Measurements from ENCODE around the gene MYO7A. TPM values are rescaled to one million over a fixed set of nuclear protein-coding genes. Genes with fewer than 3 reads are reported as not detected.
A peak's percentile ranks its signal among the peaks of the same experiment; 100 is the strongest.

The MYO7A gene
- total RNA-seq, 1 donor: 0.27 TPM

DNA sequence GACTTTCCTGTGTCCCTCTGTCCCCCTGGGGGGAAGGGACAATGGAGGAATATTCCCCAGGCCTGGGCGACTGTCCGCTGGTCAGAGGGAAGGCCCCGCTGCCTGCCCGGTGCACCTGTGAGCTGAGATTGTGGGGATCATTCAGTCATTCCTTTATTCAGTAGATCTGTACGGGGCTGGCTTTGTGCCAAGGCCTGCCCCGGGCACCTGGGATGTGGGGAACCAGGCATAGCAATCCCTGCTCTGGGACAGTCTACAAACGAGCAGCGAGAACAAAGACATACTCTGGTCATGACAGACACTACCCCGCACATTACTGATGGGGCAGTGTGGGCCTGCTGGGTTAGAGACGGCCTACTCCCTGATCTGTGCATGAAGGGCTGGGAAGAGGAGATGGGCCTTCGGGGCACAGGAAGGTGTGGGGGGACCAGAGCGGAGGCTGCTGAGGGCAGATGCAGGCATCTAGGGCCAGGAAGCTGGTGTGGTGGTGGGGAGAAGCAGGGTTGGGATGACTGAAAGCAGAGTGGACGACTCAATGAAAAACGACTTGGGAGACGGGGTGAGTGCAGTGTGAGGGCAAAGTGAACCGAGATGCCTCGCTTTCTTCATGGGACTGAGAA is 1.8 kb upstream of the MYO7A start:
- DNase-seq (ENCODE audit: low read depth in 2 of 3, low spot score in 2 of 3): no peak

DNA sequence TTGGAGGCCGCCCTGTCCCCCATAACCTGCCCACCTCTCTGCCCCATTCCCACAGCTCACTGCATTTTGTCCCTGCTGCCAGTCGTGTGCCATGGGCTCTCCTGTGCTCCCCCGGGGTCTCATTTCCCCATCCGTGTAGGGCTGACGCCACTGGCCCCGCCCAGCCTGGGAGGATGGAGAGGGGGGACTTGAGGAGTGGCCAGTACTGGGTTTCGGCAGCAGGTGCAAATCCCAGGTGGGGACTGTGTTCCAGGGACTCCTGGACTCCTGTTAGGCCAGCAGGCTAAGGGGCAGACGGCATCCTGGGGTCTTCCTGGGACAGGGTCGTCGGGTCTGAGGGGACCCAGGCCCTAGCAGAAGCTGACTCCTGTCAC is 1.2 kb upstream of the MYO7A start:
- DNase-seq (ENCODE audit: low read depth in 2 of 3, low spot score in 2 of 3): no peak

DNA sequence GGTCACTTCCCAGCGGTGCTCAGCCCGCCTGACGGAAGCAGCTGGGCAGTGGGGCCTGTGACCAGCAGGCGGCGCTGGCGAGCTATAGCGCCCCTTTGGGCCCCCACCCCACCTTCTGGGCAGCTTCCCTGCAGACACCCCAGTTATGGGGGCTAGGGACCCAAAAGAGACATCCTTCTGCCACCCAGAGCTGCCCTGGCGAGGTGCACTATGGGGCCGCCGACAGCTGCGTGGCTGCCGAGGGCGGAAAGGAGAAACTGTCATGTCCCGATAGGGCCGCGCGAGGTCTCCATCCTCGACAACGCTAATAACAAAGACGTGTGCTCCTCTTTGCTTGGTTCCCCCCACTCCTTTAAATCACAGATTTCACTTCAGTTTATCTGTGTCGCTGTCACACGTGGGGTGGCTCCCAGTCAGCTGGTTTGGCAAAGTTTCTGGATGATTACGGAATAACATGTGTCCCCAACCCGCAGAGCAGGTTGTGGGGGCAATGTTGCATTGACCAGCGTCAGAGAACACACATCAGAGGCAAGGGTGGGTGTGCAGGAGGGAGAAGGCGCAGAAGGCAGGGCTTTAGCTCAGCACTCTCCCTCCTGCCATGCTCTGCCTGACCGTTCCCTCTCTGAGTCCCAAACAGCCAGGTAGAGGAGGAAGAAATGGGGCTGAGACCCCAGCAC is 673 bp upstream of the MYO7A start:
- peak; percentile 39 to 72 (median 48) for DNase-seq (ENCODE audit: low read depth in 2 of 3, low spot score in 2 of 3)

DNA sequence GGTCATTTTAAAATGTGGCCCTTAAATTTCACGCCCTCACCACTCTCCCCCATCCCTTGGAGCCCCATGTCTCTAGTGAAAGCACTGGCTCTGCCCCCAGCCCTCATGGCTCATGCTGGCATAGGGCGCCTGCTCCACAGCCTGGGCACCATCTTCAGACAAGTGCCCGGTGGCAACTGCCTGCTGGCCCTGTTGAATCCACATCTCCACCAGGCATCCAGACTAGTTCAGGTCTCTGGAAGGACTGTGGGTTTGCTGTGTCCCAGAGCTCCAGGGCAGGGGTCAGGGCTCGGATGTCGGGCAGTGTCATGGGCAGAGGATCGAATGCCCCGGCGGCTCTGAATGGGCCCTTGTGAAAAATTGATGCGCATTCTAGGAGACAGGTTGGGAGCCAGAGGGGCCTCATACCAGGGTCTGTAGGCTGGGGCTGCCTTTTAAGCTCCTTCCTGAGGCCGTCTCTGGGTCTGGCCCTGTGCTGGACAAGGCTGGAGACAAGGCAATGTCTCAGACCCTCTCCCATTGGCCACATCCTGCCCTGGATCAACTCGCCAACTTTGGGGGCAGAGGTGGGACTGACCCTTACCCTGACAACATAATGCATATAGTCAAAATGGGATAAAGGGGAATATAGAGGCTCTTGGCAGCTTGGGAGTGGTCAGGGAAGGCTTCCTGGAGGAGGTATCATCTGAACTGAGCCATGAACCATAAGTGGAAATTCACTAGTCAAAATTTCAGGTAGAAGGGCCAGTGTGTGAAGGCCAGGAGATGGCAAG is 1.2 kb downstream of the MYO7A start:
- DNase-seq (ENCODE audit: low read depth in 2 of 3, low spot score in 2 of 3): no peak

DNA sequence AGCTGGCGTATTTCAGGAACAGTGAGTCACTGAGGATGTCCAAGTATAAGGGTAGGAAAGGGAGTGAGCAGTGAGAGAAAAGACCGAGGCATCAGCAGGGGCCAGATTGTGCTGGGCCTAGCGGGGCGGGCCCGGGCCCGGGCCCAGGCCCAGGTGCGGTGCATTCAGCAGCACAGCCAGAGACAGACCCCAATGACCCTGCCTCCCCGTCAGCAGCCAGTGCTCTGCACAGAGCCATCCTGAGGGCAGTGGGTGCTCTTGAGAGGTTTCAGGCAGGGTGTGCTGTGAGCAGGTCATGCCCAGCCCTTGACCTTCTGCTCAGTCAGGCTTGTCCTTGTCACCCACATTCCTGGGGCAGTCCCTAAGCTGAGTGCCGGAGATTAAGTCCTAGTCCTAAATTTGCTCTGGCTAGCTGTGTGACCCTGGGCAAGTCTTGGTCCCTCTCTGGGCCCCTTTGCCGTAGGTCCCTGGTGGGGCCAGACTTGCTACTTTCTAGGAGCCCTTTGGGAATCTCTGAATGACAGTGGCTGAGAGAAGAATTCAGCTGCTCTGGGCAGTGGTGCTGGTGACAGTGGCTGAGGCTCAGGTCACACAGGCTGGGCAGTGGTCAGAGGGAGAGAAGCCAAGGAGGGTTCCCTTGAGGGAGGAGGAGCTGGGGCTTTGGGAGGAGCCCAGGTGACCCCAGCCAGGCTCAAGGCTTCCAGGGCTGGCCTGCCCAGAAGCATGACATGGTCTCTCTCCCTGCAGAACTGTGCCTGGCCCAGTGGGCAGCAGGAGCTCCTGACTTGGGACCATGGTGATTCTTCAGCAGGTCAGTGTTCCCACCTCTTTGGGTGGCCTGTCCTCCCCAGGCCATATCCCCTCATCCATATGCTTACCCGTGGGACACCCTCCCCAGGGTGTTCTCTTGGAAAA is 2.1 kb downstream of the MYO7A start:
- no peak for DNase-seq (ENCODE audit: low read depth in 2 of 3, low spot score in 2 of 3)

DNA sequence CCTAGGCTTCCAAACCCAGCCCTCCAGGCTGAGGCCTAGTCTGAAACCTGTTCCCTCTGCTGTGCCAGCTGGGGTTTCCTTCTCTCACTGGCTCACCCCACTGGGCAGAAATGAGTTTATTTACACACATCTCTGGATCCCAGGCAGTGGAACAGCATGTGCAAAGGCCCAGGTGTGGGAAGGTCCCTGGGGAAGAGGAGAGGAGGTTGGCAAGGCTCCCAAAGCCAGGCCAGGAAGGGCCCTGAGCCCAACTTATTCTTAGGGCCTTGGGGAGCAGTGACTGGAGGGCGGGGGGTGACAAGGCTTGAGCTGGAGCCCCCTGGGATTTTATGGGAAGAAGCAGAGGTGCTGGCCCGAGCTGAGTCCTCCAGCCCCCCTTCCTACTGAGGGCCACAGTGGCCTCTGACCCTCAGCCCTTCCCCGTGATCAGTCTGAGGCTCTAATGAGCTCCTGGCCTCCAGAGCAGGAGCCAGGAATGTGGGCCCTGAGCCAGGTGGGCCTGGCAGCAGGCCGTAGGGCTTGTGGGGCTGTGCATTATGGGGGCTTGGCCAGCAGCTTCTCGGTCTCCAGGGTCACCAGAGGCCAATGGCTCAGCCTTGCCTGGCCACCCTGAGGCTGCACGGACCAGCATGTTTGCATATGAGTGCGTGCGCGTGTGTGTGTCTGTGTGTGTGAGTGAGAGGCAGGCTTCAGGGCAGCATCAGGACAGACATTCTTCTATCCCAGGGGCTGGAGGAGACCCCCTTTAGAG is 2.9 kb downstream of the MYO7A start:
- DNase-seq (ENCODE audit: low read depth in 2 of 3, low spot score in 2 of 3): no peak

DNA sequence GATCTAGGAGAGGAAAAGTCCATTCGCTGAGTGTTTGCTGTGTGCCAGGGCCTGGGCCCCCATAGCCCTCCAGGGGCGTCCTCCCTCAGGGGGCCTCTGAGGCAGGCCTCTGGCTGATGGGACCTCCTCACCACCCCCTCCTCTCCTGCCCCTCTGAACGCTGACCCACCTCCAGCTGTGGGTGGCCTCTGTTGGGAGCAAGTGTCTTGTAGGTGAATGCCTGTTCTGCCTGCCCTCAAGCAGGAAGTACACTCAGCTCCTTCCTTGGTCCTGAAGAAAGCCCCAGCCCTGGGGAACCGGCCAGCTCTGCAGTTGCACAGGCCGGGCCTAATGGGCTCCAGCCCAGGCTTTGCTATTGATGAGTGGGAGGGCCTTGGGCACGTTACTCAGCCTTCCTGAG is 3.5 kb downstream of the MYO7A start:
- no peak for DNase-seq (ENCODE audit: low read depth in 2 of 3, low spot score in 2 of 3)

DNA sequence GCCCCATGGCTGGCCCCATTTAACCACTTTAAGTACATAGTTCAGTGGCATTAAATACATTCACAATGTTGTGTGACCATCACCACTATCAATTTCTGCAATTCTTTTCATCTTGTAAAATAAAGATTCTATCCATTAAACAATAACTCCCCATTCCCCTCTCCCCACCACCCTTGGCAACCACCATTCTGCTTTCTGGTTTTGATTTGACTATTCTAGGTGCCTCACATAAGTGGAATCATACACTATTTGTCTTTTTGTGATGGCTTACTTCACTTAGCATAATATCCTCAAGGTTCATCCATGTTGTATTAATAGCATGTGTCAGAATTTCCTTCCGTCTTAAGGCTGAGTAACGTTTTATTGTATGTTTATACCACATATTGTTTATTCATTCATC is 7.0 kb downstream of the MYO7A start:
- DNase-seq (ENCODE audit: low read depth in 2 of 3, low spot score in 2 of 3): no peak

DNA sequence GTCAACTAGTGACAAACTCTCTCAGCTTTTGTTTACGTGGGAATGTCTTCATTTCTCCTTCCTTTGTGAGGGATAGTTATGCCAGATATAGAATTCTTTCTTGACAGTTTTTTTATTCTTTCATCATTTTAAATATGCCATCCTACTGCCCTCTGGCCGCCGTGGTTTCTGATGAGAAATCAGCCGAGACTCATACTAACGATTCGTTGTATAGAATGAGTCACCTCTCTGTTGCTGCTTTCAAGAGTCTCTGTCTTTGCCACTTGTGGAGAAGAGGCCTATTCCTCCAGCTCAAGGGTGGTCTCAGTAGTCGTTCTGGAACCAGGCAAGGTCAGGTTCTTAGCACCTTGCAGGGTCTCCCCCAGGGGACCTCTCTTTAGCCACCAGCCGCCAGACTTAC is 8.0 kb downstream of the MYO7A start:
- no peak for DNase-seq (ENCODE audit: low read depth in 2 of 3, low spot score in 2 of 3)

DNA sequence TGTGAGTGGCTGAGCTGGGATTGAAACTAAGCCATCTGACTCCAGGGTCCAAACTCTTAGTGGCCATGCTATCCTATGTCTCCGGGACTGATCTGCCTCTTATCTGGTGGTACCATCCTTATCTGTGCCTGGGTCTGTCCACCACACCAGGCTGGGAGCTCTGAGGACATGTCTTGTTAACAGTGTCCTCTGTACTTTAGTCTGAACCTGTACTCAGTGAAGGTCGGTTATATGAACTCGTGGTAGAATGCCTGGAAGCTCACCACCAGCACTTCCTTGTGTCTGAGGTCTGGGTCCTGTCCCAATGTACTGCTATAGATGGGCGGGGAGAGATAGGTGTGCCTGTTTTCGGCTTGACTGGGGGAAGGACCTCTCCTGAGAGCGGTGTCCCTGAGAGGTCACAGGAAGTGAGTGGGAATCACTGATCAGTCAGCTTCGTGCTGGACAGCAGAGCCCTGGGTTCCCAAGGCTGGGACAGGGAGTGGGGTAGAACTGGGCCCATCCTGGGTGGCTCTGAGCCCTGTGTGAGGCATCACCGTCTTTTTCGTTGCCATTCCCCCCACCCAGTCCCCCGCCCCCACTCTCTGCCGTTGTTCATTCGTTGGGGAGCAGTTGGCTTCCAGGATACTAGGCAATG is 8.9 kb downstream of the MYO7A start:
- DNase-seq (ENCODE audit: low read depth in 2 of 3, low spot score in 2 of 3): no peak

DNA sequence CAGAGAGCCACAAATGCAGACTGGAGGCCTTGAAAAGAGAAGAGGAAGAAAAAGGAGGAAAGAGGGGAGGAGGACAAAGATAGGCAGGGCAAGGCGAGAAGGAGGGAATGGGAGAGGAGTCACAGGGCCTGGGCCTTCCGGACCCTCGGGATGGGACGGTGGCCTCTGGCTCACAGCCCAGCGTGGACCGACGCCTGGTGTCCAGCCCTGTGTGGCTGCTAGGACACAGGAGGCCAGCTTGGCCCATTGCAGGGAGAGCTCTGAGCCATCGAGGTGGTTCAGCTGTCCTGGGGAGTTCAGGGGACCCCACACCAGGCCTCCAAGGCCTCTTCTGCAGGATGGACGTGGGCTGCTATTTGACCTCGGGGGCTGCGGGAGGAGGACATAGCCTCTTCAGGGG is 9.4 kb downstream of the MYO7A start:
- DNase-seq (ENCODE audit: low read depth in 2 of 3, low spot score in 2 of 3): no peak

DNA sequence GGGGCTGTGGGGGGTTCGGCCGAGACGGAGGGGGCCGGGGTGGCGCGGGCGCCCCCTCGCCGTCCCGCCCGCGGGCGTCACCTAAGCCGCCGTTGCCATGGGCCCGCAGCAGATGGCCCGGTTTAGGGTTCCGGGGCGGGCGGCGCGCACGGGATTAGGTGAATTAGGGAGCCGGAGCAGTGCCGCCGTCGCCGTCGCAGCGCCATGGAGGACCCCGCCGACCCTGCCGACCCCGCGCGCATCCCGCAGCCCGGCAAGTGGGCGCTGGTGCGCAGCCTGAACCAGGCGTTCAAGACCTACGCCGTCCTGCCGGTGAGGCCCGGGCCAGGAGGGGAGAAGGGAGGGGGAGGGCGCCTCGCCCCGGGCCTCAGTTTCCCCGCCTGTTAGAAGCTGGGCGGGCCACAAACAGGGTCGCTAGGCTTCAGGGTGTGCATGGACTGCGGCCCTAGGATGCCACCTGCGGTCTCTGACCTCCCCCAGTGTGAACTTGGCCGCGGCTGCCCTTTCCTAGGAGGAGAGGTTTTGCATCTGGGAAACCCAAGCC is 10.1 kb downstream of the MYO7A start:
- no peak for DNase-seq (ENCODE audit: low read depth in 2 of 3, low spot score in 2 of 3)

DNA sequence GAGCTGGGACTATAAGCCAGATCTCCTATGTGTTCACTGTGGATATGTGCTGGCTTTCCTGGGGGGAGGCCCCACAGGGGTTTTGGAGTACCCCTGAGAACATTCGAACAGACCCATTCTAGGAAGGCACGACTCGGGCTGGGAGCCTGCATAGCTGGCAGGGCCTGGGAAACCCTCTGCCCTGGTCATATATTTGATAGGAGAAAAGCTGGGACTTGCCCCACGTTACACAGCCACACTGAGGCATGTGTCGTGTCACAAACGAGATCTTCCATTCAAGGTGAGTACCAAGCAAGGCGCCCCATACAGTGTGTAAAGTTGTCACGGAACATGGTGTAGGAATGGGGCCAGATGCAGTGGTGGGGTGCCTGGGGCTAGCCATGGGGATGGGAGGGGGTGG is 11.2 kb downstream of the MYO7A start:
- no peak for DNase-seq (ENCODE audit: low read depth in 2 of 3, low spot score in 2 of 3)

DNA sequence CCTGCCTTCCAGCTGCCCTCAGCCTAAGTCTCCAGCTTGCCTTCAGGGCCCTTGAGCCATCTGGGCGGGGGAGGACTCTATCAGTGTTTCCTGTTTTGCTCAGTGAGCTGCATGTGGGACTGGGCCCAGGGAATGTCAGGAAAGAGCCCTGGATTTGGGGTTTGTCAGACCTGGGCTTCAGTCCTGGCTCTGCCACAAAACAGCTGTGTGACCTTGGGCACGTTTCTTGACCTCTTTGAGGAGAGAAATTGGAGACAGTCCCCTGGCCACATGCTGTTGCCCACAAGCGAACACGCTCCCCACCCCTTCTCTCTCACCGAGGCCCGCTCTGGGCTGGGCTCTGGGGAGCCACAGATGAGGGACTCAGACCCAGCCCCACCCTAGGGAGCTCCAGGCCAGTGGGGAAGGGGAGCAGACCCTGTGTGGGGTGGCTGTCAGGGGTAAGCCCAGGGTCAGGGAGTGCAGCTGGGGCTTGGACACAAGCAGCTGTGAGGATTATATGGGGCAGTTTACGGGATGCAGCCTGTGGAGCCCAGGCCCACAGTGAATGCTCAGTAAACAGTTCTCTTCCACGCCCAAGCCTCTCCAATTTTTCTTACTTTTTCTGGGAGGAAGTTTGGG is 12.3 kb downstream of the MYO7A start:
- DNase-seq (ENCODE audit: low read depth in 2 of 3, low spot score in 2 of 3): no peak

DNA sequence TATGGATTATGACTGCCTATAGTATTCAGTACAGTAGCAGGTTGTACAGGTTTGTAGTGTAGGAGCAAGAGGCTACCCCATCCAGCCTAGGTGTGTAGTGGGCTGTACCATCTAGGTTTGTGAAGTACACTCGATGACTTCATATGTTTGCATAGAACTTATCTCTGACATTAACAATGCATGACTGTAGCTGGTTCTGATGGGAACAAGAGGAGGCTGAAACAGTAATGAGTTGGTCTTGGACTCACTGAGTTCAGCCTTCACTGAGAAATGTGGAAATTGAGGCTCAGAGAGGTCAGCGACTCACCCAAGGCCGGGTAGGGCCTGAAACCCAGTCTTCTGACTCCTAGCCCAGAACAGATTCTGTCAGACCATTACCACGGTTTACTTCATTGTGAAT is 13.0 kb downstream of the MYO7A start:
- no peak for DNase-seq (ENCODE audit: low read depth in 2 of 3, low spot score in 2 of 3)

DNA sequence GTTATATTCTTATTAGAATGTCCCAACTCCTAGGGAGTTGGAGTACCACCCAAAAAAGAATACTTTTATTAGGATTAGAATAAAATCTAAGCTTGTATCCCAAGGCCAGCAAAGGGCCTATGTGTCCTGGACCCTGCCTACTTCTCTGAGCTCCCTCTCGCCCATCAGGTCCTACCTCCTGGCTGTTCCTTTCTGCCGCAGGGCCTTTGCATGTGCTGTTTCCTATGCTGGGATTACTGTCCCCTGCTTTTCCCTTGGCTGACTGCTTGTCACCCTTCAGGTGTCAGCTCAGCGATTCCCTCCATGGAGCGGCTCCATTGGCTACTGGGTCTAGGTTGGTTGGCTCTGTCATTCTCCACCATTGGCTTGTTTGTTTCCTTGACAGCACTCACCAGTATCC is 13.4 kb downstream of the MYO7A start:
- DNase-seq (ENCODE audit: low read depth in 2 of 3, low spot score in 2 of 3): no peak

DNA sequence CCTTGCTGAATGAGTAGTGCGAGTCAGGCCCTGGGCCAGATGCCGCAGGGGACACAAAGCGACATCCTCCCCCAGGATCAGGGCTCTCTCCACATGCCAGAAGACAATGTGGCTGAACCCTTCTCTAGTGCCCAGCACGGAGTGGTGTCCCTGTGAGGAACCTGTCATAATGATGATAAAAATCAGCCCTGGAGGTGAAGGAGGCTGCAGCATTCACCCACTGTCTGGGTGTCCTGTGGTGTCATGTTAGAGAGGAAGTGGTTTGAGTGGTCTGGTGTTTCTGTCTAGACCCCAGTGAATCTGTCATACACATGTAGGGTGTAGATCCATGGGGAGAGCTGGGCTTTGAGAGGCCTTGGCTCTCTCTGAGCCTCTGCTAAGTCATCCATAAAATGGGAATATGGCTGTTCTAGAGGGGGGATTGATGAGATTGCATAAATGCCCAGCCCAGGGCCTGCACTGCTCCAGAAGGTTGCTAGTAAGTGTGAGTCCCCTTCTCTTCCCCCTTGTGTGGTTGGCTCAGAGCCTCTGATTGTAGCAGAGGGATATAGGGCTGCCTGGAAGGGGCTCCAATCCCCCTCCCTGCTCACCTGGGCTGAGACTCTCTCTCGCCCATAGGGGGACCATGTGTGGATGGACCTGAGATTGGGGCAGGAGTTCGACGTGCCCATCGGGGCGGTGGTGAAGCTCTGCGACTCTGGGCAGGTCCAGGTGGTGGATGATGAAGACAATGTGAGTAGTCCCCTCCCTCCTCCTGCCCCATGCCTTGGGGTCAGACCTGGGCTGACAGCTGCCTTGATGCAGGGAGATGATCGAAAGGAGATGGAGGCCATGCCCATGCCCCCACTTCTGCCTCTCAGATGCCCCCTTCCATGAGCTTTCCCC is 14.3 kb downstream of the MYO7A start:
- DNase-seq (ENCODE audit: low read depth in 2 of 3, low spot score in 2 of 3): peak in 2 of 3 donors; percentile 46 to 74

DNA sequence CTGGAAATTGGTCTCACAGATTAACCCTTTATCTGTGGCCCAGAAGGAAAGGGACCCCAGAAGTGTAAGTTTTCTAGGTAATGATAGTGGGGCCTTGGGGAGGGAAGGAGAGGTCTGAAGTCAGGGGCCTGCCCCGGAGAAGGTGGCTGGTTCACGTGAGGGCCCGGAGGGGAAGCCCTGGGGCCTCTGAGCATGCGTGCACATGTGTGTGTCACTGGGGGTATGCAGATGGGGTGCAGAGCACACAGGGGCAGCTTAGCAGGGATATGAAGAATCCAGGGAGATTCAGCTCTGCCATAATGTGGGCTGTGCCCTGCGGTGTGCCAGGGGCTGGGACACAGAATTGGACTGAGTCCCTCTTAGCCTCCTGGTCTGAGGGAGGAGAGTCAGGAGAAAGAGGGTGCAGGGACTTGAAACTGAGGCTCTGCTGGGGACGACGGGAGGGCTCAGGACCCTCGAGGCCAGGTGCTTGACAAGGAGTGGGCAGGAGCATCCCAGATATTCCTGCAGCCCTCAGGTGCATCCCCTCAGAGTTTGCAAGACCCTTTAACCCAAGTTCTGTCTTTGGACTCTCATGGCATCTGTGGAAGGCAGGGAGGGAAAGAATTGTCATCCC is 15.5 kb downstream of the MYO7A start:
- no peak for DNase-seq (ENCODE audit: low read depth in 2 of 3, low spot score in 2 of 3)

Measured in hematopoietic multipotent progenitor cell (in vitro differentiated cells).